NCI-H146 (cell line): ENCODE data around the gene PLCB1.

Experiments
- DNase-seq: peaks from one replicate; lab custom pipeline; 2025; lab: John Stamatoyannopoulos, UW

PLCB1 gene

DNA sequence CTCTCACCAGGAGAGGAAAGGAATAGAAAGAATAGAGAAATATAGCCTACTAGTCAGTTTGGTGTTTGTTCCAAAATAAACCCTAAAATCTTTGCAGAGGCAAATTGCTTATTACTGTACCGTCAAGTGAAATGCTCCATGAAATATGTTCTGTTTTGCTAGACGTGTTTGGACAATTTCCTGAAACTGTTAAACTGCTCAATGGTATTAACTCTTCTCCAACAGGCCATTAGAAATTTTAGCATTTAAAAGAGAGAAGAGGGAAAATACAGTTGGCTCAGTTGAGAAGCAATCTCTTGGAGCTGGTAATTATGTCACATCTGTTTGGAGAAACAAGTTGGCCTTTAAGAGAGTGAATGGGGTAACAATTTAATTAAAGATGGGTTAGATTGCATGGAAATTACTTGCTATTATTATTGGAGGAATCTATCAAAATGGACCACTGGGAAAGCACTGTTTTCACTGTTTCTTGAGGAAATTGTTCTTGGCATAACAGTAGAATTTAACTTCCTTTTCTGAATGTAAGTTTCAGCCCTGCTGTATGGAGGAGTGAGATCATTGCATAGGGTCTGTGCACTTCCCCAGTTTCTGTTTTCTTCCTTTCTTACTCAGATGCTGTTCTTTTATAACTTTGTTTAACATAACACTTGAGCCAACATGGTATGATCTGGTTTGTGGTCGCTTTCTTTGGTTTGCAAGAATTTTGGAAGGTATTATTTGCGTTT, 373.6 kb downstream of the PLCB1 start:
- DNase-seq: no peak

- no peak for DNase-seq
Measured at GRCh38 chr20:8507231-8507630, 375.2 kb downstream of the PLCB1 start.

GRCh38 chr20:8509809-8510208, 377.7 kb downstream of the PLCB1 start:
- DNase-seq: peak; percentile 41

DNA sequence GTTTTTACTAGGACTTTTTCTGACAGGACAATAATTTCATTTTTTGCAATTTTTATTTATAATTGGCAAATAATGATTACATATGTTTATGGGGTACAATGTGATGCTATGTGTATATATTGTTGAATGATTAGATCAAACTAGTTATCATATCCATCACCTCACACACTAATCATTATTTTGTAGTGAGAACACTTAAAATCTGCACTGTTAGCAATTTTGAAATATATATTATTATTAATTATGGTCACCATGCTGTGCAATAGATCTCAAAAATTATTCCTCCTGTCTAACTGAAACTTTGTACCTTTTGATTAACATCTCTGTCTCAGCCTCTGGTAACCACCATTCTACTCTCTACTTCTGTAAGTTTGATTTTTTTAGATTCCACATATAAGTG, 378.7 kb downstream of the PLCB1 start:
- no peak for DNase-seq

GRCh38 chr20:8512003-8512402, 379.9 kb downstream of the PLCB1 start:
- no peak for DNase-seq

DNA sequence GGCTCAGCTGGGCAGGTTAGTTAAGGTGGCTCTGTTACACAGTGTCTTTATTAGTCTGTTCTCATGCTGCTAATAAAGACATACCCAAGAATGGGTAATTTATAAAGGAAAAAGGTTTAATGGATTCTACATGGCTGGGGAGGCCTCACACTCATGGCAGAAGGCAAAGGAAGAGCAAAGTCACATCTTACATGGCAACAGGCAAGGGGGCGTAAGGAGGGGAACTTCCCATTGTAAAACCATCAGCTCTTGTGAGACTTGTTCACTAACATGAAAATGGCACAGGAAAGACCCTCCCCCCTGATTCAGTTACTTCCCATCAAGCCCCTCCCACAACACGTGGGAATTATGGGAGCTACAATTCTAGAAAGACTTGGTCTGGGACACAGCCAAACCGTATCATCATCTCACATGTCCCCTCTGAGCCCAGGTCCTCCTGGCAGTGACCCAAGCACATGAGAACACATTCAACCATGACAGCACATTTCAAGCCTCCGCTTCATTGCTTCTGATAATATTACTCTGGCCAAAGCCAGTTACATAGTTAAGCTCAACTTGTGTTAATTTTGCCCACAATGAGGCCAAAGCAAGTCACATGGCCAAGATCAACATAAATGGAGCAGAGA, 383.9 kb downstream of the PLCB1 start:
- no peak for DNase-seq

DNA sequence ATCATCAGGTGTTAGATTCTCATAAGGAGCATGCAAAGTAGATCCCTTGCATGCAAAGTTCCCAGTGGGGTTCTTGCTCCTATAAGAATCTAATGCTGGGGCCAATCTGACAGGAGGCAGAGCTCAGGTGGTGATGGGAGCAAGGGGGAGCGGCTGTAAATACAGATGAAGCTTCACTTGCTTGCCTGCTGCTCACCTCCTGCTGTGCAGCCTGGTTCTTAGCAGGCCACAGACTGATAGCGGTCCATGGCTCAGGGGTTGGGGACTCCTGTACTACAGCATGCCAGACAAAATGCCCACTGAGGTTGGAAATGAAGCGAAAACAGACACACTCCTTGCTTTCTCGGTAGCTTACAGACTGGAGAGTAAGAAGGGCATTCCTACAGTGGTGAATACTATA, 386.8 kb downstream of the PLCB1 start:
- DNase-seq: peak; percentile 75

GRCh38 chr20:8519887-8520286, 387.8 kb downstream of the PLCB1 start:
- DNase-seq: no peak

DNA sequence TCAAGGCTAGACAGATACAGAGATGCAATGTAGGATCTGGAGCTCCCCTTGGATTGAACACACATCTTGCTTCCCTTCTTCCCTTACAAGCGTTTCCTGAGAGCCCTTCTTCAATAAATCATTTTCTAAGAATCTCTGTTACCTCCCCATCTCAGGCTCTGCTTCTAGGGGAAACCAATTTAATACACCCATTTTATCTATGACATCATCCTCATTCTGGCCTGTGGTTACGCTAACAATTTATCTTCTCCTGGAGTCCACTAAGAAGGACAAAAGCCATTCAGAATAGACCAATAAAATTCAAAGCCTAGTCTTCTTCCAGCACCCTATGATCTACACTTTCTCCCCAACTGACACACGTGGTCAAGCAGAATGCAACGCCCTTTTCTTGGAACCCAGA, 390.1 kb downstream of the PLCB1 start:
- DNase-seq: peak; percentile 25

DNA sequence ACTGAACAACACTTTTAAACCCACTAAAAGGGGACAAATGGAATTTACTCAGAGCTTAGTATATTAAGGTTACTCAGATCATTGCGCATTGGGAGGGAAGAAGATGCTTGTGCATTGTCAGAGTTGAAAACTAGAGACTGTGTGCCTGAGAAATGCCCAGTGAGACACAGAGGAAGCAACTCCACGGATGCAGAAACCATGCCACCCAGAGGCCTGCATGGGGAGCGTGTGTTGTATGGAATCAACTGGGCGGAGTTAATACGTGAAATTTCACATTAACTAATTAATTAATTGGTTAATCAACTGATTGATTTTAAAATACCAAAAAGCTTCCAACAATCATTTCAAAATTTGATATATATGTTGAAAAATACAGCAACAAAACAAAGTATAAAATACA, 391.6 kb downstream of the PLCB1 start:
- peak; percentile 15 for DNase-seq

DNA sequence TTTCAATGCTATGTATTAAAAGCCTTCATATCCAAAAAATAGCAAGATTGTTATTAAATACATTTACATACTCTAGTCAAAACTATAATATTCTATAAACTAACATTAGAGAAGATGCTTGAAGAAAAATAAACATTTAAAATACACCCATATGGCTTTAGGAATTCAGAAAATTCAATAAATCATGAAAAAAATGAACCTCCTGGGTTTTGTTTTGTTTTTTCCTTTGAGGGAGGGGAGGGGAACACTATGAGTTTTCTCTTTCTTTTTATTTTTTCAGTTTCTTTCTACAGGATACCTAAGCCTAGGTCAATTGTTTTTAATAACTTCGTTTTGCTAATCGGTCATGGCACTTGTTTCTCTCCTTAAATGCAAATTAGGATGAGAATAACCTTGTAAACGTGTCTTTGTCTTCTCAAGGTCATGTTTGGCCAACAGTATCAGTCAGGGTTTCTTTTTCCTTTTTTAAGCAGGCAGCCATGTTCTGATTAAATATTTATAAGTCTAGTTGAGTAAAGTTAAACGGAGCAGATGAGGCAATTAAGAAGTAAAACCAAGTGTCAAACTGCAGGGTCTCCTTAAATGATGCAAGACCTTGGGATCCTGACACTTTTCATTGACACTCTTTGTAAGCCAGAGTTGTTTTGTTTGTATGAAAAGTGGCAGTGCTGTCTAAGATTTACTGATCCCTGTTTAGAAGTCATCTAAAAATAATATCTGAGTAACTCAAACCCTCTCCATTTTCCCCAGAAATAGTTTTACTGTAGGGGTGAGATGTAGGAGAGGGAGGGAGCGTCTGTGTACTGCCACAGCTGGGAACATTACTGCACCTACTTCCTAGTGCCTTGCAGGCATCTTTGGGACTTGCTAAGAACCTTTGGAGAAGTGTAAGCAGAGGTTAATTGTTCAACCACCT, 392.3 kb downstream of the PLCB1 start:
- no peak for DNase-seq

GRCh38 chr20:8525017-8525343, 392.9 kb downstream of the PLCB1 start:
- DNase-seq: no peak

GRCh38 chr20:8526610-8527009, 394.5 kb downstream of the PLCB1 start:
- peak; percentile 62 for DNase-seq

GRCh38 chr20:8527998-8528723, 396.1 kb downstream of the PLCB1 start:
- DNase-seq: no peak

DNA sequence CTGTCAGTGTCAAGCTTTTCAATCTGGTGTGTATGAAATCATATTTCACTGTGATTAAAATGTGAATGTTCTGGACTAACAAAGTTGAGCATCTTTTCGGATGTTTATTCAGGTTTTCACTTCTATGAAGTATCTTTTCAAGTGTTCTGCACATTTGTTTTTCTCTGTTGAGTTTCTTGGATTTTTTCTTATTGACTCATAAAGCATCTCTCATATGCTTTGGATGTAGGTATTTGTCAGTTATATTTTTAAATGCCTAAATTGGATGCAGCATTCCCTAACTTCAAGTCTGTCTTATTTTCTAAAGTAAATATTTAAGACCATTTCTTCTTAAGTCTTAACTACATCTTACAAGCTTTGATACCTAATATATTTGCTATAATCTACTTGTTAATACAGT, 398.0 kb downstream of the PLCB1 start:
- no peak for DNase-seq

DNA sequence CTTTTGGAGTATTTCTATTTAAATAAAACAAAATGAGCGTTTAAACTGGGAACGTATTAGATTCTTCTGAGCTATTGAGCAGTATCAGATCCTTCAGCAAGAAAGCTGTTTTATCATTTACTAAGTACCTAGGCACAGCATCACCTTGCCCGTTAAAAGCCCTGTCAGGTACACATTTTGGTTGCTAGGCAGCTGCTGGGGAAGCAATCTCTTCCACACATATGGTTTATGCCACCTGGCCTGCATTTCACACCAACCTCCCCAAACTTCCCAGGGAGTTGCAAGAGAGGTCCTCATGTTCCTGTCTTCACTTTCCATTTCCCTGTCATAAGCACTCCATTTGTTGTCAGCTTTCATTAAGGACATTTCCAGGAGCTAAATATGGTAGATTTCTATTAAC, 400.1 kb downstream of the PLCB1 start:
- peak; percentile 26 for DNase-seq

GRCh38 chr20:8534368-8535160, 402.5 kb downstream of the PLCB1 start:
- peak; percentile 37 for DNase-seq

- DNase-seq: peak; percentile 18
Measured at GRCh38 chr20:8535403-8536261, 403.6 kb downstream of the PLCB1 start.

- DNase-seq: no peak
Measured at GRCh38 chr20:8536262-8536618, 404.2 kb downstream of the PLCB1 start.

DNA sequence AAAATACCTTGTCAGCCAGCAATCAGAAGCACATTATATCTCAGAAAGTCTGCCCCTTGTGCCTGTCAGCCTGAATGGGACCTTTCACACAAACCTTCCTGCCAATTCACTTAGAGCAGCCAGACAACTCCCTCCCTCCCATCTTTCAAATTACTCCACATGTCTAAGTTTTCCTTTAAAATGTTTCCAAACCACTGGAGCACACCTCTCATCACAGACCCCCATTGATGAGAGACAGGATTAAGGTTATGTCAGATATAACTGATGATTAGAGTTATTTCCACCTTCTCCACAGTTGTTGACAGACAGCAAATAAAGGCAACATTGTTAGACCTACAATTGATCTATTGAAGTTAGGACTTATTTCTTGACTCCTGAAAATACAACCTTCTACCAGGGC, 408.4 kb downstream of the PLCB1 start:
- no peak for DNase-seq

GRCh38 chr20:8542110-8542486, 410.0 kb downstream of the PLCB1 start:
- peak; percentile 96 for DNase-seq
